IMR-90 (cell line): ENCODE data around the gene PPP1R16B. TPM values are rescaled to one million over a fixed set of nuclear protein-coding genes. Genes with fewer than 3 reads are reported as not detected.

Experiments used
- ATAC-seq: fragments of 200-7000 bp; cut with Tn5 transposase; 2 replicates; pipeline ENCODE4 v1.9.1; 2020; ENCODE audit warnings: low read depth, mild to moderate bottlenecking, moderate library complexity
- BruUV-seq: library from RNA; stranded (reverse); fragments of 400-500 nt; replicated peaks from 2 replicates; lab custom pipeline; 2021; lab: Mats Ljungman, UMichigan
- CTCF ChIA-PET: fragments of 300-600 bp; formaldehyde crosslinking; extraction: SDS; loops from one replicate; lab custom pipeline; 2021; ENCODE audit warnings: antibody characterized with exemption; lab: Yijun Ruan, JAX
- POLR2A ChIA-PET: fragments of 300-600 bp; sonication (Branson Sonifier 250); formaldehyde crosslinking; loops from one replicate; lab custom pipeline; 2022; ENCODE audit warnings: antibody characterized with exemption; ENCODE audit not compliant: unreplicated experiment; lab: Charles Lee
- DNase-seq: peaks from one replicate; pipeline ENCODE4 v3.0.0; 2013
- H2AFZ ChIP-seq: replicated peaks from 2 replicates; pipeline ENCODE3; 2013; ENCODE audit warnings: low read length, mild to moderate bottlenecking; ENCODE audit not compliant: poor library complexity
- H2AK5ac ChIP-seq: 2 replicates; pipeline ENCODE4 v1.6.1; 2013; ENCODE audit warnings: low read depth, low read length, inconsistent platforms
- H2AK9ac ChIP-seq: replicated peaks from 2 replicates; pipeline ENCODE3; 2013; ENCODE audit warnings: mild to moderate bottlenecking, low read depth, low read length, moderate library complexity; ENCODE audit not compliant: poor library complexity
- H2BK120ac ChIP-seq: 2 replicates; pipeline ENCODE4 v1.6.1; 2013; ENCODE audit warnings: low read depth, low read length, inconsistent platforms
- H2BK15ac ChIP-seq: 3 replicates; pipeline ENCODE4 v1.6.1; 2013; ENCODE audit warnings: low read depth, low read length, inconsistent platforms
- H2BK20ac ChIP-seq: 2 replicates; pipeline ENCODE4 v1.6.1; 2013; ENCODE audit warnings: low read depth, mild to moderate bottlenecking, inconsistent platforms, low read length, moderate library complexity
- H2BK5ac ChIP-seq: 2 replicates; pipeline ENCODE4 v1.6.1; 2013; ENCODE audit warnings: mild to moderate bottlenecking, low read depth, low read length, inconsistent platforms; ENCODE audit not compliant: poor library complexity, severe bottlenecking
- H3K14ac ChIP-seq: replicated peaks from 2 replicates; pipeline ENCODE4 v1.6.1; 2013; ENCODE audit warnings: low read depth, low read length, inconsistent platforms
- H3K18ac ChIP-seq: 2 replicates; pipeline ENCODE4 v1.6.1; 2013; ENCODE audit warnings: low read depth, low read length, control low read depth
- H3K23ac ChIP-seq: 2 replicates; pipeline ENCODE4 v1.6.1; 2013; ENCODE audit warnings: low read depth, low read length, inconsistent platforms
- H3K27ac ChIP-seq: 2 replicates; pipeline ENCODE4 v1.5.1; 2013; ENCODE audit warnings: mild to moderate bottlenecking, control low read depth, low read length; ENCODE audit not compliant: insufficient read depth
- H3K27me3 ChIP-seq: 2 replicates; pipeline ENCODE4 v1.6.1; 2013; ENCODE audit warnings: low read length; ENCODE audit not compliant: control insufficient read depth, insufficient read depth
- H3K36me3 ChIP-seq: 2 replicates; pipeline ENCODE4 v1.6.1; 2013; ENCODE audit warnings: low read length, mixed read lengths; ENCODE audit not compliant: control insufficient read depth, insufficient read depth
- H3K4ac ChIP-seq: 2 replicates; pipeline ENCODE4 v1.6.1; 2013; ENCODE audit warnings: low read depth, low read length, inconsistent platforms
- H3K4me1 ChIP-seq: 2 replicates; pipeline ENCODE4 v1.6.1; 2013; ENCODE audit warnings: low read length, mixed read lengths; ENCODE audit not compliant: control insufficient read depth, insufficient read depth
- H3K4me2 ChIP-seq: 2 replicates; pipeline ENCODE4 v1.6.1; 2013; ENCODE audit warnings: low read depth, mild to moderate bottlenecking, control low read depth, low read length, moderate library complexity
- H3K4me3 ChIP-seq: 2 replicates; pipeline ENCODE4 v1.5.1; 2013; ENCODE audit warnings: low read depth, mild to moderate bottlenecking, control low read depth, low read length, moderate library complexity; ENCODE audit not compliant: insufficient read depth
- H3K56ac ChIP-seq: 2 replicates; pipeline ENCODE4 v1.6.1; 2013; ENCODE audit warnings: low read length, inconsistent platforms; ENCODE audit not compliant: insufficient read depth; ENCODE audit errors: extremely low read depth
- H3K79me1 ChIP-seq, 2 experiments: 2 replicates each; pipeline ENCODE4 v1.6.1; 2013; ENCODE audit warnings: low read length in 2 of 2, inconsistent platforms in 1 of 2, low read depth in 1 of 2
- H3K9ac ChIP-seq: 2 replicates; pipeline ENCODE4 v1.6.1; 2013; ENCODE audit warnings: low read depth, low read length, control low read depth
- H3K9me1 ChIP-seq: 2 replicates; pipeline ENCODE4 v1.6.1; 2013; ENCODE audit warnings: low read length, inconsistent platforms; ENCODE audit not compliant: insufficient read depth
- H3K9me3 ChIP-seq: 2 replicates; pipeline ENCODE4 v1.6.1; 2013; ENCODE audit warnings: low read length; ENCODE audit not compliant: control insufficient read depth, insufficient read depth
- H4K20me1 ChIP-seq: 2 replicates; pipeline ENCODE4 v1.6.1; 2013; ENCODE audit warnings: low read length, inconsistent platforms; ENCODE audit not compliant: insufficient read depth
- H4K5ac ChIP-seq: 2 replicates; pipeline ENCODE4 v1.6.1; 2013; ENCODE audit warnings: mild to moderate bottlenecking, low read depth, low read length, control low read depth
- H4K8ac ChIP-seq, 2 experiments: 2 replicates each; pipeline ENCODE4 v1.6.1; 2013; ENCODE audit warnings: low read depth in 2 of 2, low read length in 2 of 2, control low read depth in 1 of 2, inconsistent platforms in 1 of 2
- H4K91ac ChIP-seq: 2 replicates; pipeline ENCODE4 v1.6.1; 2013; ENCODE audit warnings: low read depth, low read length, inconsistent platforms; ENCODE audit not compliant: insufficient read depth
- CTCF ChIP-seq: conservative IDR thresholded peaks from 2 replicates; pipeline ENCODE4 v1.5.1; 2012; ENCODE audit warnings: mild to moderate bottlenecking, low read depth, low read length, improper control_type of control experiment
- FOS ChIP-seq: fragments of 150-350 bp; IDR thresholded peaks from 2 replicates; pipeline ENCODE4 v1.6.1; 2016; ENCODE audit warnings: low read depth, low read length
- MAFK ChIP-seq: IDR thresholded peaks from 2 replicates; pipeline ENCODE4 v1.6.1; 2012; ENCODE audit warnings: low read depth, low read length, improper control_type of control experiment
- MAZ ChIP-seq: IDR thresholded peaks from 2 replicates; pipeline ENCODE4 v1.6.1; 2012; ENCODE audit warnings: low read depth, mild to moderate bottlenecking, low read length, improper control_type of control experiment, moderate library complexity, borderline replicate concordance
- NFE2L2 ChIP-seq: fragments of 150-350 bp; IDR thresholded peaks from 2 replicates; pipeline ENCODE4 v1.6.1; 2016; ENCODE audit warnings: low read depth, mild to moderate bottlenecking, low read length
- RAD21 ChIP-seq: IDR thresholded peaks from 2 replicates; pipeline ENCODE4 v1.6.1; 2012; ENCODE audit warnings: low read length, improper control_type of control experiment
- RFX5 ChIP-seq: IDR thresholded peaks from 2 replicates; pipeline ENCODE4 v1.8.0; 2012; ENCODE audit warnings: low read depth, mild to moderate bottlenecking, low read length, moderate library complexity
- WGBS, 2 experiments: methylation state at CpG; one replicate each; pipeline versions ENCODE4 v1.1.5 to v1.1.7; 2013; ENCODE audit warnings: missing lambda C conversion rate in 2 of 2; ENCODE audit not compliant: insufficient read length in 1 of 2; ENCODE audit errors: extremely low coverage in 2 of 2; 5-methylcytosine and 5-hydroxymethylcytosine counted together
- dilution Hi-C: fragments of 300-500 bp; cut with HindIII; formaldehyde crosslinking; loops from one replicate; pipeline ENCODE4 v1.14.3; 2018; ENCODE audit warnings: low sequenced_read_pairs; ENCODE audit not compliant: unreplicated experiment
- in situ Hi-C: fragments of 300-500 bp; cut with MboI; formaldehyde crosslinking; loops from 3 replicates; pipeline ENCODE4 v1.14.3; 2019; ENCODE audit warnings: low sequenced_read_pairs, inconsistent platforms, mixed read lengths
- intact Hi-C: fragments of 100-400 bp; cut with micrococcal nuclease; formaldehyde crosslinking; loops from 2 replicates; pipeline ENCODE4 v1.10.0; 2022
- polyA plus RNA-seq, 3 experiments: library from polyadenylated mRNA; depleted of rRNA; stranded (reverse); fragments of >200 nt; gene quantifications; 2 replicates each; pipeline ENCODE4 v1.2.3, GENCODE V29; 2012; ENCODE audit warnings: low replicate concordance in 1 of 3
- total RNA-seq: library from RNA; depleted of rRNA; stranded (reverse); fragments of >200 nt; gene quantifications from 2 replicates; pipeline ENCODE4 v1.2.3, GENCODE V29; 2012

The PPP1R16B gene
- total and polyA plus RNA-seq, 2 of the 4 experiments (the other 2 are of a cell fraction), result not detected

GRCh38 chr20:38957235-38957876 lies 151.9 kb downstream of the PPP1R16B start:
- Histone ChIP-seq H2AK5ac (no peak overlapping the region), H3K9me1 (no peaks in the 10 kb centered on the region), H2AK9ac (no peak overlapping the region), H3K4me3 (no peak overlapping the region), H3K9me3 (no peaks in the 10 kb centered on the region), H3K18ac (no peak overlapping the region), H2BK5ac (no peak overlapping the region), H4K8ac (no peak overlapping the region), H3K79me1 (peaks cover 5% of the 10 kb centered on the region in 2 experiments; a peak in 2 of 4 replicates), H3K27me3 (no peaks in the 10 kb centered on the region), H2AFZ (no peak overlapping the region), H4K5ac (no peak overlapping the region), H4K91ac (no peak overlapping the region), H3K4me1 (0 out of 2 replicates have a peak, but pooled peaks cover 2% of the 10 kb centered on the region), H3K4me2 (no peak overlapping the region), H4K20me1 (no peaks in the 10 kb centered on the region), H3K14ac (no peak overlapping the region), H3K27ac (no peak overlapping the region), H3K4ac (no peak overlapping the region), H2BK20ac (no peak overlapping the region), H2BK120ac (no peak overlapping the region), H2BK15ac (no peak overlapping the region), H3K36me3 (peaks cover under 1% of the 10 kb centered on the region; the same call in 1 of the 2 replicates), H3K56ac (no peak overlapping the region), H3K9ac (no peak overlapping the region), H3K23ac (no peak overlapping the region)
- no peak for TF ChIP-seq RFX5
- no peak for TF ChIP-seq MAZ
- TF ChIP-seq RAD21, result no peak
- TF ChIP-seq FOS, result no peak
- peak; percentile 50; the same call in 1 of the 2 replicates for TF ChIP-seq MAFK
- no peak for TF ChIP-seq NFE2L2
- no peak for TF ChIP-seq CTCF
- in situ Hi-C loops (no loop called here), intact Hi-C loops (no loop called here), dilution Hi-C loops (no loop called here)
- DNase-seq (no peak), ATAC-seq (no peak)
- POLR2A ChIA-PET, result no interaction called here
- CTCF ChIA-PET, result no interaction called here
- no TSS peak for BruUV-seq
- WGBS, 2 experiments, result no CpG with 5 or more reads among the region's 5 CpGs
